HepG2 (cell line): ENCODE results near the gene NDST1. TPM values are rescaled to one million over a fixed set of nuclear protein-coding genes. Genes with fewer than 3 reads are reported as not detected.

ENCODE experiments used
- ARNT ChIP-seq: fragments of 450-650 bp; IDR thresholded peaks from 2 replicates; pipeline ENCODE4 v1.6.1; 2017
- CREM ChIP-seq, 2 experiments: sonication (generic) in 1 of 2; formaldehyde crosslinking in 1 of 2; IDR thresholded peaks; 2 replicates each; pipeline versions ENCODE4 v1.4.0 to v1.6.1; 2016 to 2020; ENCODE audit warnings: antibody characterized with exemption in 1 of 2, mild to moderate bottlenecking in 1 of 2, missing genetic modification reagents in 1 of 2
- DNMT1 ChIP-seq: sonication (generic); formaldehyde crosslinking; IDR thresholded peaks from 2 replicates; pipeline ENCODE4 v1.5.1; 2020; ENCODE audit warnings: mild to moderate bottlenecking, missing genetic modification reagents
- E2F5 ChIP-seq: sonication (generic); formaldehyde crosslinking; conservative IDR thresholded peaks from 2 replicates; pipeline ENCODE4 v1.4.0; 2020; ENCODE audit warnings: missing genetic modification reagents
- FOXA1 ChIP-seq, 2 experiments: fragments of 450-650 bp in 1 of 2; sonication (generic) in 1 of 2; formaldehyde crosslinking in 1 of 2; IDR thresholded peaks; 2 replicates each; pipeline versions ENCODE4 v1.4.0 to v1.6.1; 2016 to 2020; ENCODE audit warnings: missing genetic modification reagents in 1 of 2
- FOXO1 ChIP-seq: sonication (generic); formaldehyde crosslinking; IDR thresholded peaks from 2 replicates; pipeline ENCODE4 v1.4.0; 2020; ENCODE audit warnings: missing genetic modification reagents
- GABPB1 ChIP-seq: IDR thresholded peaks from 2 replicates; pipeline ENCODE4 v1.6.1; 2016; ENCODE audit warnings: mild to moderate bottlenecking, missing genetic modification reagents, moderate library complexity, missing compliant biosample characterization
- HBP1 ChIP-seq: IDR thresholded peaks from 2 replicates; pipeline ENCODE4 v1.6.1; 2016; ENCODE audit warnings: low read depth, control low read depth
- HINFP ChIP-seq: sonication (generic); formaldehyde crosslinking; IDR thresholded peaks from 2 replicates; pipeline ENCODE4 v1.4.0; 2020; ENCODE audit warnings: low read depth, mild to moderate bottlenecking, missing genetic modification reagents
- MYC ChIP-seq: sonication (generic); formaldehyde crosslinking; IDR thresholded peaks from 2 replicates; pipeline ENCODE4 v1.9.0; 2021; ENCODE audit warnings: missing genetic modification reagents, borderline replicate concordance
- NBN ChIP-seq: fragments of 450-650 bp; conservative IDR thresholded peaks from 2 replicates; pipeline ENCODE4 v1.6.1; 2017
- NFIC ChIP-seq: IDR thresholded peaks from 2 replicates; pipeline ENCODE4 v1.6.1; 2012; ENCODE audit warnings: mild to moderate bottlenecking, low read length, inconsistent platforms
- POLR2A ChIP-seq, 2 experiments: IDR thresholded peaks; 2 replicates each; pipeline ENCODE4 v1.6.1; 2011; ENCODE audit warnings: low read depth in 2 of 2, low read length in 2 of 2, mild to moderate bottlenecking in 1 of 2, moderate library complexity in 1 of 2; ENCODE audit not compliant: insufficient read depth in 1 of 2
- RBM39 ChIP-seq: fragments of 200-400 bp; formaldehyde crosslinking; IDR thresholded peaks from one replicate; pipeline ENCODE4 v1.6.1; 2018; ENCODE audit warnings: antibody characterized with exemption, mild to moderate bottlenecking, low read depth, low read length; ENCODE audit not compliant: poor library complexity, severe bottlenecking
- SMARCC2 ChIP-seq: fragments of 450-650 bp; IDR thresholded peaks from 2 replicates; pipeline ENCODE4 v1.6.1; 2017; ENCODE audit warnings: antibody characterized with exemption, mild to moderate bottlenecking
- SOX5 ChIP-seq: IDR thresholded peaks from 2 replicates; pipeline ENCODE4 v1.6.1; 2016; ENCODE audit warnings: borderline replicate concordance
- TEAD2 ChIP-seq: sonication (generic); formaldehyde crosslinking; IDR thresholded peaks from 2 replicates; pipeline ENCODE4 v1.9.0; 2021; ENCODE audit warnings: missing genetic modification reagents
- UBTF ChIP-seq: sonication (generic); formaldehyde crosslinking; IDR thresholded peaks from 2 replicates; pipeline ENCODE4 v1.4.0; 2020; ENCODE audit warnings: mild to moderate bottlenecking, missing genetic modification reagents
- ZBTB14 ChIP-seq: sonication (generic); formaldehyde crosslinking; IDR thresholded peaks from 2 replicates; pipeline ENCODE4 v1.4.0; 2020; ENCODE audit warnings: missing genetic modification reagents
- ZNF550 ChIP-seq: sonication (generic); formaldehyde crosslinking; IDR thresholded peaks from 2 replicates; pipeline ENCODE4 v1.4.0; 2020; ENCODE audit warnings: mild to moderate bottlenecking, missing genetic modification reagents, borderline replicate concordance
- ZNF775 ChIP-seq: sonication (generic); formaldehyde crosslinking; IDR thresholded peaks from 2 replicates; pipeline ENCODE4 v1.4.0; 2020; ENCODE audit warnings: missing genetic modification reagents, mild to moderate bottlenecking, moderate library complexity, borderline replicate concordance
- ZNF788 ChIP-seq: sonication (generic); formaldehyde crosslinking; IDR thresholded peaks from 2 replicates; pipeline ENCODE4 v1.5.0; 2020; ENCODE audit warnings: mild to moderate bottlenecking, missing genetic modification reagents, borderline replicate concordance
- ZSCAN9 ChIP-seq: IDR thresholded peaks from 2 replicates; pipeline ENCODE4 v1.6.1; 2016; ENCODE audit warnings: borderline replicate concordance
- polyA plus RNA-seq, 8 experiments: library from polyadenylated mRNA; depleted of rRNA in 3 of 8; stranded (reverse) in 7 of 8; unstranded in 1 of 8; fragments of >200 nt; fragmentation: Illumina TruSeq in 4 of 8; extraction: Trizol in 4 of 8; gene quantifications; 2 replicates each; pipeline versions ENCODE4 v1.2.1 to v1.2.3, GENCODE V29; 2011 to 2016; ENCODE audit warnings: low read depth in 4 of 8, missing spikeins in 1 of 8, mixed read lengths in 1 of 8; ENCODE audit not compliant: insufficient read depth in 1 of 8
- total RNA-seq, 5 experiments: library from RNA; depleted of rRNA; stranded (reverse); fragments of >200 nt; fragmentation: Illumina TruSeq; extraction: Trizol; gene quantifications; 2 replicates each; pipeline ENCODE4 v1.2.3, GENCODE V29; 2016; ENCODE audit warnings: low read depth in 1 of 5

NDST1 gene
- total and polyA plus RNA-seq, 2 of the 13 experiments (the other 11 are each of a cell fraction or from before 2014, with no cell fraction given) = 23.8 to 26.2 TPM

GRCh38 chr5:150487199-150488061 is 20.5 kb upstream of the NDST1 start (continued):
- TF ChIP-seq HBP1 = no peak
- no peak for TF ChIP-seq ZSCAN9 (CRISPR knock-in tag)
- TF ChIP-seq GABPB1 (CRISPR knock-in tag) = 0 out of 2 replicates have a peak, but pooled peaks have one; percentile 11
- peak; percentile 38; the same call in 1 of the 2 replicates for TF ChIP-seq MYC
- no peak for TF ChIP-seq RBM39
- no peak for TF ChIP-seq ZNF775
- TF ChIP-seq DNMT1 (CRISPR knock-in tag) = no peak
- TF ChIP-seq CREM (IDR thresholded peaks at IDR 0.05) = no peak
- TF ChIP-seq CREM (CRISPR knock-in tag; IDR thresholded peaks at IDR 0.05) = no peak
- TF ChIP-seq SMARCC2 = no peak
- 0 out of 2 replicates have a peak, but pooled peaks have one; percentile 32 for TF ChIP-seq FOXO1
- TF ChIP-seq ZNF788 (CRISPR knock-in tag) = peak; percentile 32; the same call in 1 of the 2 replicates
- no peak for TF ChIP-seq ARNT
- no peak for TF ChIP-seq FOXA1 (IDR thresholded peaks at IDR 0.05)
- TF ChIP-seq FOXA1 (CRISPR knock-in tag; IDR thresholded peaks at IDR 0.05) = peak; percentile 94
- no peak for TF ChIP-seq NFIC
- no peak for TF ChIP-seq E2F5
- TF ChIP-seq UBTF (CRISPR knock-in tag) = peak; percentile 40; the same call in 1 of the 2 replicates
- no peak for TF ChIP-seq HINFP
- no peak for TF ChIP-seq SOX5 (CRISPR knock-in tag)
- TF ChIP-seq TEAD2 (CRISPR knock-in tag) = no peak
- TF ChIP-seq ZBTB14 = no peak; the same call in 1 of the 2 replicates
- TF ChIP-seq POLR2A (IDR thresholded peaks at IDR 0.05; ENCODE audit: insufficient read depth in 1 of 2, low read depth in 2 of 2, low read length in 2 of 2) = 0 out of 4 replicates have a peak, but pooled peaks of 1 of the 2 experiments have one; percentile 28
- TF ChIP-seq NBN = no peak
- no peak for TF ChIP-seq ZNF550 (CRISPR knock-in tag)
